ENCODE results near the gene COL6A2. TPM values are rescaled to one million over a fixed set of nuclear protein-coding genes. Genes with fewer than 3 reads are reported as not detected.

The COL6A2 gene
- total and polyA plus RNA-seq, 2 experiments from 2014 or later = 28.4 to 89.2 TPM

- Mint-ChIP-seq H3K27ac (no peak overlapping the region), H3K4me3 (no peak overlapping the region), H3K27me3 (ENCODE audit: insufficient read depth, low read depth, poor library complexity) (peaks cover 4% of the 10 kb centered on the region), H3K36me3 (ENCODE audit: low read depth) (peaks cover 3% of the 10 kb centered on the region; the same call in 1 of the 3 replicates), H3K9me3 (no peaks in the 10 kb centered on the region; the same call in 2 of the 3 replicates), H3K4me1 (peaks cover 18% of the 10 kb centered on the region)
- Histone ChIP-seq H3K27me3 (ENCODE audit: insufficient read depth) (no peaks in the 10 kb centered on the region), H3K4me1 (ENCODE audit: insufficient read depth) (no peaks in the 10 kb centered on the region; the same call in 1 of the 2 replicates), H3K9me2 (ENCODE audit: insufficient read depth) (no peaks in the 10 kb centered on the region), H3K36me3 (ENCODE audit: insufficient read depth) (no peaks in the 10 kb centered on the region), H3K4me3 (no peak overlapping the region), H4K20me1 (replicated peaks; ENCODE audit: insufficient read depth) (no peaks in the 10 kb centered on the region), H3K79me2 (replicated peaks; ENCODE audit: insufficient read depth) (no peaks in the 10 kb centered on the region), H3K4me2 (no peak overlapping the region), H3K27ac (ENCODE audit: low read depth) (no peak overlapping the region), H3F3A (replicated peaks; ENCODE audit: low read depth) (0 out of 2 replicates have a peak, but pooled peaks cover 4% of the 10 kb centered on the region), H2AFZ (no peak overlapping the region)
- DNase-seq (ENCODE audit: low spot score) (no peak), ATAC-seq (no peak)
- TF ChIP-seq STAT1 (IDR thresholded peaks at IDR 0.05; ENCODE audit: unreplicated experiment) (no peak), REST (IDR thresholded peaks at IDR 0.05; ENCODE audit: unreplicated experiment) (no peak), NANOG (IDR thresholded peaks at IDR 0.05; ENCODE audit: borderline replicate concordance) (no peak), EZH2phosphoT487 (IDR thresholded peaks at IDR 0.05; ENCODE audit: unreplicated experiment) (no peak), JUNB (IDR thresholded peaks at IDR 0.05; ENCODE audit: unreplicated experiment) (no peak), ETS1 (IDR thresholded peaks at IDR 0.05) (no peak), CTCF (conservative IDR thresholded peaks at IDR 0.05; ENCODE audit: low read depth in 2 of 2) (no peak), POLR2AphosphoS5 (IDR thresholded peaks at IDR 0.05; ENCODE audit: low read depth) (no peak), ZNF331 (CRISPR knock-in tag; IDR thresholded peaks at IDR 0.05; ENCODE audit: low read depth) (no peak), ZNF114 (CRISPR knock-in tag; IDR thresholded peaks at IDR 0.05) (no peak)
Measured at GRCh38 chr21:46151261-46151988, 53.5 kb downstream of the COL6A2 start.

Measured in GM23338 (cell line).